ENCODE data around the gene PLEKHG7. TPM values are rescaled to one million over a fixed set of nuclear protein-coding genes. Genes with fewer than 3 reads are reported as not detected.

Gene PLEKHG7
- total and polyA plus RNA-seq, 10 of the 15 experiments (the other 5 are each of a cell fraction or from before 2014, with no cell fraction given), result 0.16 to 1.3 (median 0.65) TPM; not detected in 1

- in situ Hi-C loops (cut with MboI) (loop anchor here (5.0 to 10.0 kb wide), 2 partner anchors 627 to 1315 kb away; no protein-coding TSS in a partner anchor), intact Hi-C loops (cut with micrococcal nuclease; ENCODE audit: unreplicated experiment) (no loop called here)
- Histone ChIP-seq H4K20me1 (ENCODE audit: control insufficient read depth, insufficient read depth) (no peaks in the 10 kb centered on the region), H3K4me2 (ENCODE audit: control insufficient read depth, insufficient read depth) (no peak overlapping the region), H2AFZ (ENCODE audit: control insufficient read depth, low read depth, low read length) (no peak overlapping the region), H3K79me2 (ENCODE audit: control insufficient read depth, insufficient read depth, low read length) (no peaks in the 10 kb centered on the region), H3K4me3 (no peak overlapping the region), H3K9me3 (replicated peaks; ENCODE audit: control insufficient read depth, insufficient read depth, low read length) (no peaks in the 10 kb centered on the region), H3K9ac (ENCODE audit: control insufficient read depth, insufficient read depth, low read length) (no peak overlapping the region), H3K4me1 (ENCODE audit: control insufficient read depth, insufficient read depth, low read length) (peaks cover 2% of the 10 kb centered on the region; the same call in 1 of the 2 replicates), H3K27ac (ENCODE audit: control insufficient read depth, insufficient read depth) (no peak overlapping the region), H3K36me3 (ENCODE audit: control insufficient read depth in 2 of 2, insufficient read depth in 2 of 2, low read length in 1 of 2) (peaks cover 2 to 22% of the 10 kb centered on the region in 2 experiments; a peak in 3 of 4 replicates), H3K27me3 (replicated peaks in 1 of 2; ENCODE audit: control insufficient read depth in 2 of 2, insufficient read depth in 2 of 2, low read length in 1 of 2) (no peaks in the 10 kb centered on the region)
- ChIA-PET CTCF (no interaction called here), POLR2A (no interaction called here), RAD21 (ENCODE audit: unreplicated experiment) (no interaction called here), SMC1A (ENCODE audit: uncharacterized antibody, unreplicated experiment) (no interaction called here)
- BruUV-seq (replicated peaks), result no TSS peak
- FAIRE-seq, result peak; percentile 38
- DNase-seq (ENCODE audit: low read depth, low spot score), result no peak
- no peak for ATAC-seq
- 35% methylated on average over 1 of the region's 1 CpG for WGBS (ENCODE audit: insufficient coverage, insufficient replicate concordance, low lambda C conversion rate, missing lambda C conversion rate)
- no peak for TF ChIP-seq BRCA1 (IDR thresholded peaks at IDR 0.05; ENCODE audit: low read depth, low read length)
- no peak for TF ChIP-seq FOXK2 (IDR thresholded peaks at IDR 0.05)
- TF ChIP-seq ZBTB11 (CRISPR knock-in tag; IDR thresholded peaks at IDR 0.05), result no peak
- no peak for TF ChIP-seq NBN (IDR thresholded peaks at IDR 0.05)
- TF ChIP-seq BHLHE40 (IDR thresholded peaks at IDR 0.05; ENCODE audit: borderline replicate concordance in 1 of 2, low read depth in 2 of 2, low read length in 1 of 2), result no peak
- TF ChIP-seq RBBP5 (conservative IDR thresholded peaks at IDR 0.05), result no peak
- TF ChIP-seq, protein P1, sequence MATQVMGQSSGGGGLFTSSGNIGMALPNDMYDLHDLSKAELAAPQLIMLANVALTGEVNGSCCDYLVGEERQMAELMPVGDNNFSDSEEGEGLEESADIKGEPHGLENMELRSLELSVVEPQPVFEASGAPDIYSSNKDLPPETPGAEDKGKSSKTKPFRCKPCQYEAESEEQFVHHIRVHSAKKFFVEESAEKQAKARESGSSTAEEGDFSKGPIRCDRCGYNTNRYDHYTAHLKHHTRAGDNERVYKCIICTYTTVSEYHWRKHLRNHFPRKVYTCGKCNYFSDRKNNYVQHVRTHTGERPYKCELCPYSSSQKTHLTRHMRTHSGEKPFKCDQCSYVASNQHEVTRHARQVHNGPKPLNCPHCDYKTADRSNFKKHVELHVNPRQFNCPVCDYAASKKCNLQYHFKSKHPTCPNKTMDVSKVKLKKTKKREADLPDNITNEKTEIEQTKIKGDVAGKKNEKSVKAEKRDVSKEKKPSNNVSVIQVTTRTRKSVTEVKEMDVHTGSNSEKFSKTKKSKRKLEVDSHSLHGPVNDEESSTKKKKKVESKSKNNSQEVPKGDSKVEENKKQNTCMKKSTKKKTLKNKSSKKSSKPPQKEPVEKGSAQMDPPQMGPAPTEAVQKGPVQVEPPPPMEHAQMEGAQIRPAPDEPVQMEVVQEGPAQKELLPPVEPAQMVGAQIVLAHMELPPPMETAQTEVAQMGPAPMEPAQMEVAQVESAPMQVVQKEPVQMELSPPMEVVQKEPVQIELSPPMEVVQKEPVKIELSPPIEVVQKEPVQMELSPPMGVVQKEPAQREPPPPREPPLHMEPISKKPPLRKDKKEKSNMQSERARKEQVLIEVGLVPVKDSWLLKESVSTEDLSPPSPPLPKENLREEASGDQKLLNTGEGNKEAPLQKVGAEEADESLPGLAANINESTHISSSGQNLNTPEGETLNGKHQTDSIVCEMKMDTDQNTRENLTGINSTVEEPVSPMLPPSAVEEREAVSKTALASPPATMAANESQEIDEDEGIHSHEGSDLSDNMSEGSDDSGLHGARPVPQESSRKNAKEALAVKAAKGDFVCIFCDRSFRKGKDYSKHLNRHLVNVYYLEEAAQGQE (IDR thresholded peaks at IDR 0.05; ENCODE audit: low read depth, low read length), result no peak
- TF ChIP-seq CREM (IDR thresholded peaks at IDR 0.05; ENCODE audit: low read depth), result no peak
- TF ChIP-seq, protein P2, sequence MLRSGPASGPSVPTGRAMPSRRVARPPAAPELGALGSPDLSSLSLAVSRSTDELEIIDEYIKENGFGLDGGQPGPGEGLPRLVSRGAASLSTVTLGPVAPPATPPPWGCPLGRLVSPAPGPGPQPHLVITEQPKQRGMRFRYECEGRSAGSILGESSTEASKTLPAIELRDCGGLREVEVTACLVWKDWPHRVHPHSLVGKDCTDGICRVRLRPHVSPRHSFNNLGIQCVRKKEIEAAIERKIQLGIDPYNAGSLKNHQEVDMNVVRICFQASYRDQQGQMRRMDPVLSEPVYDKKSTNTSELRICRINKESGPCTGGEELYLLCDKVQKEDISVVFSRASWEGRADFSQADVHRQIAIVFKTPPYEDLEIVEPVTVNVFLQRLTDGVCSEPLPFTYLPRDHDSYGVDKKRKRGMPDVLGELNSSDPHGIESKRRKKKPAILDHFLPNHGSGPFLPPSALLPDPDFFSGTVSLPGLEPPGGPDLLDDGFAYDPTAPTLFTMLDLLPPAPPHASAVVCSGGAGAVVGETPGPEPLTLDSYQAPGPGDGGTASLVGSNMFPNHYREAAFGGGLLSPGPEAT (IDR thresholded peaks at IDR 0.05; ENCODE audit: low read depth), result no peak
- no peak for TF ChIP-seq ZBTB33 (IDR thresholded peaks at IDR 0.05)
- TF ChIP-seq, protein P3, sequence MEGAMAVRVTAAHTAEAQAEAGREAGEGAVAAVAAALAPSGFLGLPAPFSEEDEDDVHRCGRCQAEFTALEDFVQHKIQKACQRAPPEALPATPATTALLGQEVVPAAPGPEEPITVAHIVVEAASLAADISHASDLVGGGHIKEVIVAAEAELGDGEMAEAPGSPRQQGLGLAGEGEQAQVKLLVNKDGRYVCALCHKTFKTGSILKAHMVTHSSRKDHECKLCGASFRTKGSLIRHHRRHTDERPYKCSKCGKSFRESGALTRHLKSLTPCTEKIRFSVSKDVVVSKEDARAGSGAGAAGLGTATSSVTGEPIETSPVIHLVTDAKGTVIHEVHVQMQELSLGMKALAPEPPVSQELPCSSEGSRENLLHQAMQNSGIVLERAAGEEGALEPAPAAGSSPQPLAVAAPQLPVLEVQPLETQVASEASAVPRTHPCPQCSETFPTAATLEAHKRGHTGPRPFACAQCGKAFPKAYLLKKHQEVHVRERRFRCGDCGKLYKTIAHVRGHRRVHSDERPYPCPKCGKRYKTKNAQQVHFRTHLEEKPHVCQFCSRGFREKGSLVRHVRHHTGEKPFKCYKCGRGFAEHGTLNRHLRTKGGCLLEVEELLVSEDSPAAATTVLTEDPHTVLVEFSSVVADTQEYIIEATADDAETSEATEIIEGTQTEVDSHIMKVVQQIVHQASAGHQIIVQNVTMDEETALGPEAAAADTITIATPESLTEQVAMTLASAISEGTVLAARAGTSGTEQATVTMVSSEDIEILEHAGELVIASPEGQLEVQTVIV (IDR thresholded peaks at IDR 0.05; ENCODE audit: borderline replicate concordance, partially characterized antibody), result no peak
Measured at GRCh38 chr12:92779902-92780301, 77.1 kb downstream of the PLEKHG7 start.
